ENCODE measurements around the gene PLEKHG4B. TPM values are rescaled to one million over a fixed set of nuclear protein-coding genes. Genes with fewer than 3 reads are reported as not detected.
"Not testable (repeated sequence)": the region's sequence is repeated elsewhere in the genome, so short reads cannot be mapped to it uniquely, and the experiment has no call there.

Gene PLEKHG4B
- total RNA-seq, 4 donors from 2014 or later = 0.18 to 2.5 (median 0.19) TPM; not detected in 1

GRCh38 chr5:206406-206805 lies 114.4 kb downstream of the PLEKHG4B start:
- TF ChIP-seq POLR2A (IDR thresholded peaks at IDR 0.05) = no peak
- TF ChIP-seq, protein P1, sequence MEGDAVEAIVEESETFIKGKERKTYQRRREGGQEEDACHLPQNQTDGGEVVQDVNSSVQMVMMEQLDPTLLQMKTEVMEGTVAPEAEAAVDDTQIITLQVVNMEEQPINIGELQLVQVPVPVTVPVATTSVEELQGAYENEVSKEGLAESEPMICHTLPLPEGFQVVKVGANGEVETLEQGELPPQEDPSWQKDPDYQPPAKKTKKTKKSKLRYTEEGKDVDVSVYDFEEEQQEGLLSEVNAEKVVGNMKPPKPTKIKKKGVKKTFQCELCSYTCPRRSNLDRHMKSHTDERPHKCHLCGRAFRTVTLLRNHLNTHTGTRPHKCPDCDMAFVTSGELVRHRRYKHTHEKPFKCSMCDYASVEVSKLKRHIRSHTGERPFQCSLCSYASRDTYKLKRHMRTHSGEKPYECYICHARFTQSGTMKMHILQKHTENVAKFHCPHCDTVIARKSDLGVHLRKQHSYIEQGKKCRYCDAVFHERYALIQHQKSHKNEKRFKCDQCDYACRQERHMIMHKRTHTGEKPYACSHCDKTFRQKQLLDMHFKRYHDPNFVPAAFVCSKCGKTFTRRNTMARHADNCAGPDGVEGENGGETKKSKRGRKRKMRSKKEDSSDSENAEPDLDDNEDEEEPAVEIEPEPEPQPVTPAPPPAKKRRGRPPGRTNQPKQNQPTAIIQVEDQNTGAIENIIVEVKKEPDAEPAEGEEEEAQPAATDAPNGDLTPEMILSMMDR (IDR thresholded peaks at IDR 0.05) = no peak
- H3K27me3 ChIP-seq = no peaks in the 10 kb centered on the region
- H3K36me3 ChIP-seq = peaks cover 0 to 27% (median 0%) of the 10 kb centered on the region in 3 donors
- no peak for DNase-seq
- H3K4me3 ChIP-seq = no peak overlapping the region
- H3K27ac ChIP-seq = no peak overlapping the region
- H3K4me1 ChIP-seq = no peaks in the 10 kb centered on the region
- no peaks in the 10 kb centered on the region for H3K9me3 ChIP-seq

DNA sequence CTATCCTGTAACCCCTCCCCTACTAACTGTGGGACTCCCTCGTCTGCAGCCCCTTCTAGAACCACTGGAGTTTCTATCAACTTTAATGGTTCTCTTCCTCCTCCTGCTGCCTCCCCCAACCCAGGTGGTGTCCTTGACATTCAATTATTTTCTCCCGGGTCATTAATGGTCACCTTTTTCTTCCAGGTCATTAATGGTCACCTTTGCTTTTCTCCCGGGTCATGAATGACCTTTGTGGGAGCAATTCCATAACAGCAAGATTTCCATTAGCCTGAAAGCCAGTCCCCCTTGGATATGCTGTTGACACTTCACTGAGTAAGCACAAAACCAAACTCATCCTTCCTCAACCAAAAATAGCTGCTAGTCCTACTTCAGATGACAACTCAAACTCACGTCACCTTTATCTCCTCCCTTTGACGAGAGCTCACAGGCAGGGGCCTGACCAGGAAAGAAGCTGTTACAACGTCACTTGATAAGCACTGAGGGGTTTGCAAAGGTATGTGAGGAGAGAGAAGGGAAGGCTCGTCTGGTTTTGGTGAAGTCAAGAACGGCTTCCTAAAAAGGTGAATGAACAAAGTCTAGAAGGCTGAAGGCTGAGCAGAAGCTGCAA lies 115.1 kb downstream of the PLEKHG4B start:
- no peak overlapping the region for H3K4me3 ChIP-seq
- no peaks in the 10 kb centered on the region for H3K27me3 ChIP-seq
- TF ChIP-seq POLR2A (IDR thresholded peaks at IDR 0.05) = no peak
- no peak overlapping the region for H3K27ac ChIP-seq
- DNase-seq = no peak
- peaks cover 0 to 27% (median 0%) of the 10 kb centered on the region in 3 donors for H3K36me3 ChIP-seq
- no peaks in the 10 kb centered on the region for H3K4me1 ChIP-seq
- H3K9me3 ChIP-seq = no peaks in the 10 kb centered on the region

- Histone ChIP-seq H3K36me3 (peaks cover 0 to 27% (median 0%) of the 10 kb centered on the region in 3 donors), H3K4me1 (no peaks in the 10 kb centered on the region), H3K9me3 (no peaks in the 10 kb centered on the region), H3K27me3 (no peaks in the 10 kb centered on the region), H3K27ac (no peak overlapping the region), H3K4me3 (no peak overlapping the region)
- no peak for DNase-seq
- TF ChIP-seq, protein P1 (IDR thresholded peaks at IDR 0.05) = no peak
- no peak for TF ChIP-seq POLR2A (IDR thresholded peaks at IDR 0.05)
Measured at GRCh38 chr5:207599-207998, 115.6 kb downstream of the PLEKHG4B start.

DNA sequence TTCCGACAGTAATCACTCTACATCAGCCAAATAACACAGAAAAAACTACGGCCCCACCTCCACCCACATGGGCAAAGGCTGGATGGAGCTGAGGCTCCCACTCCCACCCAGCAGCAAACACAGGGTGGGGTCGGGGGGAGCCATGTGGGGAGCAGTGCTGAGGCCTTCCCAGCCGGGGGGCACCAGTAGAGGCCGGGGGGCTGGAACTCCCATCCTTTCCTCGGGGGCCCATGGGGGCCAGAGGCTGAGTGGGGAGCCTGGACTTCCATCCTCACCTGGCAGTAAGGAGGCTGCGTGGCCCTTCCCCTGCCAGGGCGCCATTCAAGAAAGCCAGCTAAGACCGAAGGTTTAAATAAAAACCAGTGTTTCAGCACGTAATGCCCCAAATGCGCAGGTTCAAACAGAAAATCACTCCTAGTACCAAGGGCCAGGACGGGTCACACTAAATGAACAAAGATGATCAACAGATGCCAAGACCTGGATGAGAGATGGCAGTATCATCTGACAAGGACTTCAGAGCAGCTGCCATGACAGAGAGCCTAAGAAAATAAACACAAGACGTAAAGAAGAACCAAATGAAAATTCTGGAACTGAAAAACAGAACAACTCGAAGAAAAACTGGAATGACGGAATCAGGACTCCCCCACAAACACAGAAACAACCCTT lies 116.6 kb downstream of the PLEKHG4B start:
- DNase-seq = no peak
- TF ChIP-seq, protein P1 (IDR thresholded peaks at IDR 0.05) = no peak
- TF ChIP-seq POLR2A (IDR thresholded peaks at IDR 0.05) = no peak
- no peaks in the 10 kb centered on the region for H3K4me1 ChIP-seq
- H3K4me3 ChIP-seq = no peak overlapping the region
- no peak overlapping the region for H3K27ac ChIP-seq
- H3K27me3 ChIP-seq = no peaks in the 10 kb centered on the region
- no peaks in the 10 kb centered on the region for H3K9me3 ChIP-seq
- peaks cover 0 to 20% (median 0%) of the 10 kb centered on the region in 3 donors for H3K36me3 ChIP-seq

GRCh38 chr5:213803-214395 lies 121.9 kb downstream of the PLEKHG4B start:
- no peak for DNase-seq
- no peaks in the 10 kb centered on the region for H3K36me3 ChIP-seq
- TF ChIP-seq, protein P1 (IDR thresholded peaks at IDR 0.05) = no peak
- TF ChIP-seq POLR2A (IDR thresholded peaks at IDR 0.05) = no peak
- H3K9me3 ChIP-seq = no peaks in the 10 kb centered on the region
- H3K27me3 ChIP-seq = no peaks in the 10 kb centered on the region
- H3K4me1 ChIP-seq = peaks cover 0 to 11% (median 0%) of the 10 kb centered on the region in 4 donors
- no peak overlapping the region for H3K4me3 ChIP-seq
- H3K27ac ChIP-seq = no peak overlapping the region

GRCh38 chr5:215256-215655 lies 123.3 kb downstream of the PLEKHG4B start:
- H3K27ac ChIP-seq, H3K4me3 ChIP-seq, DNase-seq, H3K27me3 ChIP-seq, H3K36me3 ChIP-seq, H3K9me3 ChIP-seq: not testable (repeated sequence)
- H3K4me1 ChIP-seq = peaks cover 0 to 11% (median under 1%) of the 10 kb centered on the region in 4 donors

- not testable (repeated sequence) for H3K27me3 ChIP-seq, H3K27ac ChIP-seq, DNase-seq, H3K4me3 ChIP-seq, H3K36me3 ChIP-seq, H3K9me3 ChIP-seq
- H3K4me1 ChIP-seq = peaks cover 0 to 18% (median 5%) of the 10 kb centered on the region in 4 donors
Measured at GRCh38 chr5:216076-216475, 124.1 kb downstream of the PLEKHG4B start.
